Measurements from ENCODE around the gene TNS1. TPM values are rescaled to one million over a fixed set of nuclear protein-coding genes. Genes with fewer than 3 reads are reported as not detected.

TNS1 gene
- total RNA-seq, 3 donors from 2014 or later (not counting 1 experiment from before 2014, with no cell fraction given): 1.1 to 3.0 (median 2.1) TPM

DNA sequence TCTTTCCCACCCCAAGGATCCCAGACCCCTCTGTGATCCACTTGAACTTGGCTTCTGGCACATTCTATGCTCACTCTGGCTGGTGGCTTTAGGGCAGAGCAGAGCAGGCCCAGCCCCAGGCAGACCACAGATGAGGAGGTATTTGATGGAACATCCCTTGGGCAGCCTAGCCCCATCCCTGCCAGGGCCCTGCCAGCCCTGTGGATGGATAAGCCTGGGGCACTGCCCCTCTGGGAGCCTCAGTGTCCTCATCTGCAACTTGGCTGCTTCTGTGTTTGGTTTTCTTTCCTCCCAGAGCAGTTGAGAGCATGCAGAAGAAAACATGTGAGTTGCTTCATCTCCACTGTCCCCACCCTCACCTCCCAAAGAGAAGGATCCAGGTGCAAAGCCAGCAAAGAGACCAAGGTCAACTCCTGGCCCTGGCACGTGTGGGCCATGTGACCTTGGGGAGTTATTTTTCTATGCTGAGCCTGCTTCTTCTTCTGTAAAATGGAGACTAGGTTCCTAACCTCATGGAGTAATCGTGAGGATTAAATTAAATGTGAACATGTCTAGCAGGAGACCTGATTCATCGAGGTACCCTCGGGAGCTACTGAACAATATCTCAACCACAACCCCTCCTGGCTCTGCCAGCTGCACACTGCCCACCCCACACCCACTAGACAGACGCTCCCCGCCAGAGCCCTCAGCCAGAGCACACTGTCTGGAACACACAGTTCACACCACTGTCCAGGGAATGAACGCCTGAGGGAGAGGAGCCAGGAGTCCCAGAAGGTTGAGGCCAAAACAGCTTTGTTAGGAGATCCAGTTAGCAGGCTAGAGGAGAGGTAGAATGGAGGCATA, 14.6 kb upstream of the TNS1 start:
- 19% methylated on average over 7 of the region's 7 CpGs for WGBS (ENCODE audit: insufficient coverage)
- Histone ChIP-seq H3K9me3 (ENCODE audit: control insufficient read depth, insufficient read depth, low read length) (no peaks in the 10 kb centered on the region), H3K4me1 (ENCODE audit: control insufficient read depth, insufficient read depth, low read length) (peaks cover 4% of the 10 kb centered on the region), H3K27me3 (ENCODE audit: control insufficient read depth, insufficient read depth, low read length) (peaks cover under 1% of the 10 kb centered on the region), H3K36me3 (ENCODE audit: control insufficient read depth, insufficient read depth, low read length) (no peaks in the 10 kb centered on the region), H3K4me3 (ENCODE audit: low read length) (no peak overlapping the region), H3K27ac (ENCODE audit: low read length) (no peak overlapping the region)
- intact Hi-C loops (cut with micrococcal nuclease): no loop called here
- H3K36me3 Mint-ChIP-seq: no peaks in the 10 kb centered on the region
- no peak for ATAC-seq
- no peak overlapping the region for H3K27ac Mint-ChIP-seq
- no peak for DNase-seq
- H3K4me3 Mint-ChIP-seq: no peak overlapping the region
- H3K9me3 Mint-ChIP-seq: no peaks in the 10 kb centered on the region
- no peaks in the 10 kb centered on the region for H3K4me1 Mint-ChIP-seq
- H3K27me3 Mint-ChIP-seq (ENCODE audit: low read depth in 2 of 2): peaks cover 1 to 11% of the 10 kb centered on the region in 2 donors
- TF ChIP-seq, protein P1, sequence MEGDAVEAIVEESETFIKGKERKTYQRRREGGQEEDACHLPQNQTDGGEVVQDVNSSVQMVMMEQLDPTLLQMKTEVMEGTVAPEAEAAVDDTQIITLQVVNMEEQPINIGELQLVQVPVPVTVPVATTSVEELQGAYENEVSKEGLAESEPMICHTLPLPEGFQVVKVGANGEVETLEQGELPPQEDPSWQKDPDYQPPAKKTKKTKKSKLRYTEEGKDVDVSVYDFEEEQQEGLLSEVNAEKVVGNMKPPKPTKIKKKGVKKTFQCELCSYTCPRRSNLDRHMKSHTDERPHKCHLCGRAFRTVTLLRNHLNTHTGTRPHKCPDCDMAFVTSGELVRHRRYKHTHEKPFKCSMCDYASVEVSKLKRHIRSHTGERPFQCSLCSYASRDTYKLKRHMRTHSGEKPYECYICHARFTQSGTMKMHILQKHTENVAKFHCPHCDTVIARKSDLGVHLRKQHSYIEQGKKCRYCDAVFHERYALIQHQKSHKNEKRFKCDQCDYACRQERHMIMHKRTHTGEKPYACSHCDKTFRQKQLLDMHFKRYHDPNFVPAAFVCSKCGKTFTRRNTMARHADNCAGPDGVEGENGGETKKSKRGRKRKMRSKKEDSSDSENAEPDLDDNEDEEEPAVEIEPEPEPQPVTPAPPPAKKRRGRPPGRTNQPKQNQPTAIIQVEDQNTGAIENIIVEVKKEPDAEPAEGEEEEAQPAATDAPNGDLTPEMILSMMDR (IDR thresholded peaks at IDR 0.05): no peak

DNA sequence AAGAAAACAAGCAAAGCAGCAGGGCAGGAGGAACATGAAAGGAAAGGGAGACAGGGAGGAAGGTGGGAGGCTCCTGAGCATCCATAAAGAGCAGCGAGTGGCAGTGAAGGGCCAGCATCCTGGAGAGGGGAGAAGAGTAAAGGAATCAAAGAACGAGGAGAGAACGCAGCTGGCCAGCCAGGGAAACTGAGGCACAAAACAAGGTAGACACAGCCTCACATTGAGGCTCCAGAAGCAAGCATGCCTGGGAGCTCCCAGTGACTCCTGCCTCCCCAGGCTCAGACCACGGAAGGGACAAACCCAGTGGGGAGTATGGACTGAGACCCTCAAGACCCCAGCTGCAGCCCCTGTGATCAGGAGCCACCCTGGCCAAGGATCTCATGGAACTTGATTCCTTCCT, 14.0 kb upstream of the TNS1 start:
- Histone ChIP-seq H3K4me1 (ENCODE audit: control insufficient read depth, insufficient read depth, low read length) (peaks cover 4% of the 10 kb centered on the region), H3K36me3 (ENCODE audit: control insufficient read depth, insufficient read depth, low read length) (no peaks in the 10 kb centered on the region), H3K4me3 (ENCODE audit: low read length) (no peak overlapping the region), H3K27me3 (ENCODE audit: control insufficient read depth, insufficient read depth, low read length) (peaks cover 4% of the 10 kb centered on the region), H3K27ac (ENCODE audit: low read length) (no peak overlapping the region), H3K9me3 (ENCODE audit: control insufficient read depth, insufficient read depth, low read length) (no peaks in the 10 kb centered on the region)
- no peak overlapping the region for H3K4me3 Mint-ChIP-seq
- DNase-seq (no peak), ATAC-seq (no peak)
- 98% methylated on average over 4 of the region's 4 CpGs for WGBS (ENCODE audit: insufficient coverage)
- H3K9me3 Mint-ChIP-seq: no peaks in the 10 kb centered on the region
- H3K27ac Mint-ChIP-seq: no peak overlapping the region
- intact Hi-C loops (cut with micrococcal nuclease): no loop called here
- no peaks in the 10 kb centered on the region for H3K4me1 Mint-ChIP-seq
- no peaks in the 10 kb centered on the region for H3K36me3 Mint-ChIP-seq
- H3K27me3 Mint-ChIP-seq (ENCODE audit: low read depth in 2 of 2): peaks cover 8 to 17% of the 10 kb centered on the region in 2 donors
- TF ChIP-seq, protein P1 (IDR thresholded peaks at IDR 0.05): no peak

DNA sequence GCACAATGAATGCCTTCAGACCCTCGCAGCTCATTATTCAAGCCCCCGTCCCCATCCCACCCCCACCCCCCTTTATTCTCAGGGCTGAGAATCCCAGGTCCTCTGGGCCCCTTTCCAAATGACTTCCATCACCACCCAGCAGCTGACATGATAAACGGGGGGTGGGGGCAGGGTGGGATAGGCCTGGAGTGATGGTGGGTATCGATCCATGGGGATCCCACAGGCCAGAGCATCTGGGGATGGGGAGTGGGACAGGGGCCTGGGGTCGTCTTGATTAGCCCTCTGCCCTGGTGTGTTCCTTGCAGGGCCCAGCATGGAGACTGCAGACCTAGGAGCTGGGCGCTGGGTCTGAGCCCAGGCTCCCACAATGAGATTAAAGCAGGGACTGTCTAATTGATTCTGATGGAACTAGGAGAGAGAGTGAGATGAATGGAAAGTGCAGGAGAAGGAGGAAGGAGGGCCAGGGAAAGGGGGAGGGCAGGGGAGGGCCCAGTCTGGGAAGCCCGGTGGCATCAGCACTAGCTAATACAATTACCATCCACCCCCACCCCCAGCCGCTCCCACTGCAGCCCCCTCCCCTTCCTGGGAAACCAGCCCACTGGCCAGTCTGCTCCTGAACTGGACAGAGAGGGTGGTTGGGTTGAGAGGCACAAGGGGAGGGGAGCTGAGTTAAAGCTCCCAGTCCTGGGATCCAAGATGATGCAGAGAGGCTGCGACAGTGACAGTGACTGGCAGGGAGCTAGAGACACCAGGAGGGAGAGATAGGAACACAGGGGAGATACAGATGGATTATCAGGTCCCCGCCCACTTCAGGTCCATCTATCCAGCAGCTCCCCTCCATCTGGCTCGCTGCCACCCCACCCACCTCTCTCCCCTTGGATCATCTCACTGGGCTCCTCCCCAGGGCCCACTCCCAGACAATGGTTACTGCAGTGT, 13.1 kb upstream of the TNS1 start:
- H3K4me1 Mint-ChIP-seq: peaks cover 2 to 3% of the 10 kb centered on the region in 2 donors
- TF ChIP-seq, protein P1 (IDR thresholded peaks at IDR 0.05): no peak
- no peak for ATAC-seq
- Histone ChIP-seq H3K27ac (ENCODE audit: low read length) (no peak overlapping the region), H3K9me3 (ENCODE audit: control insufficient read depth, insufficient read depth, low read length) (no peaks in the 10 kb centered on the region), H3K27me3 (ENCODE audit: control insufficient read depth, insufficient read depth, low read length) (peaks cover 12% of the 10 kb centered on the region), H3K4me3 (ENCODE audit: low read length) (no peak overlapping the region), H3K36me3 (ENCODE audit: control insufficient read depth, insufficient read depth, low read length) (no peaks in the 10 kb centered on the region), H3K4me1 (ENCODE audit: control insufficient read depth, insufficient read depth, low read length) (peaks cover 7% of the 10 kb centered on the region)
- H3K4me3 Mint-ChIP-seq: no peak overlapping the region
- H3K27me3 Mint-ChIP-seq (ENCODE audit: low read depth in 2 of 2): peaks cover 17 to 26% of the 10 kb centered on the region in 2 donors
- H3K9me3 Mint-ChIP-seq: no peaks in the 10 kb centered on the region
- H3K27ac Mint-ChIP-seq: no peak overlapping the region
- no peaks in the 10 kb centered on the region for H3K36me3 Mint-ChIP-seq
- 81% methylated on average over 6 of the region's 11 CpGs for WGBS (ENCODE audit: insufficient coverage)
- intact Hi-C loops (cut with micrococcal nuclease): no loop called here
- no peak for DNase-seq
